GM12878 (cell line): Measurements from ENCODE around the gene KLHDC9. TPM values are rescaled to one million over a fixed set of nuclear protein-coding genes. Genes with fewer than 3 reads are reported as not detected.

Source experiments
- E2F8 ChIP-seq: fragments of 450-650 bp; IDR thresholded peaks from 2 replicates; pipeline ENCODE4 v1.6.1; 2018; ENCODE audit warnings: mild to moderate bottlenecking, low read depth, moderate library complexity; ENCODE audit not compliant: partially characterized antibody
- ELK1 ChIP-seq: IDR thresholded peaks from 2 replicates; pipeline ENCODE4 v1.6.1; 2012; ENCODE audit warnings: low read depth, low read length, improper control_type of control experiment
- EZH2 ChIP-seq: IDR thresholded peaks from 2 replicates; pipeline ENCODE4 v1.6.1; 2012; ENCODE audit warnings: low read depth, mild to moderate bottlenecking, control low read depth, inconsistent platforms, low read length, borderline replicate concordance; ENCODE audit not compliant: control insufficient read depth
- FOS ChIP-seq: IDR thresholded peaks from 3 replicates; pipeline ENCODE4 v1.6.1; 2011; ENCODE audit warnings: borderline replicate concordance; ENCODE audit not compliant: insufficient read length; ENCODE audit errors: extremely low read depth
- GATAD2B ChIP-seq: fragments of 450-650 bp; conservative IDR thresholded peaks from 2 replicates; pipeline ENCODE4 v1.6.1; 2017; ENCODE audit warnings: low read depth, mild to moderate bottlenecking, moderate library complexity
- HCFC1 ChIP-seq: fragments of 150-350 bp; IDR thresholded peaks from 2 replicates; pipeline ENCODE4 v1.6.1; 2014; ENCODE audit warnings: low read length
- HDGF ChIP-seq: fragments of 450-650 bp; IDR thresholded peaks from 2 replicates; pipeline ENCODE4 v1.6.1; 2016; ENCODE audit warnings: antibody characterized with exemption
- IRF5 ChIP-seq: fragments of 450-650 bp; IDR thresholded peaks from 2 replicates; pipeline ENCODE4 v1.6.1; 2017; ENCODE audit warnings: borderline replicate concordance
- MTA2 ChIP-seq: fragments of 450-650 bp; IDR thresholded peaks from 2 replicates; pipeline ENCODE4 v1.6.1; 2016; ENCODE audit warnings: low read depth, mild to moderate bottlenecking, moderate library complexity
- MTA3 ChIP-seq: IDR thresholded peaks from 2 replicates; pipeline ENCODE4 v1.6.1; 2012; ENCODE audit warnings: low read length, inconsistent platforms, borderline replicate concordance
- MYB ChIP-seq: fragments of 150-350 bp; IDR thresholded peaks from 2 replicates; pipeline ENCODE4 v1.6.1; 2014; ENCODE audit warnings: mild to moderate bottlenecking, low read depth, low read length, borderline replicate concordance
- NBN ChIP-seq: fragments of 450-650 bp; IDR thresholded peaks from 2 replicates; pipeline ENCODE4 v1.6.1; 2016
- SUPT20H ChIP-seq: IDR thresholded peaks from 2 replicates; pipeline ENCODE4 v1.6.1; 2011; ENCODE audit warnings: low read depth, mild to moderate bottlenecking, low read length, moderate library complexity, borderline replicate concordance; ENCODE audit not compliant: control insufficient read depth
- ZNF622 ChIP-seq: fragments of 450-650 bp; IDR thresholded peaks from 2 replicates; pipeline ENCODE4 v1.6.1; 2017; ENCODE audit warnings: mild to moderate bottlenecking, inconsistent platforms
- polyA plus RNA-seq, 11 experiments: library from polyadenylated mRNA; depleted of rRNA in 4 of 11; unstranded in 6 of 11; stranded (reverse) in 5 of 11; fragments of >200 nt; fragmentation: Nextera tagmentation in 4 of 11; fragmentation: Illumina TruSeq in 1 of 11; extraction: Ambion mirVana in 4 of 11; extraction: Trizol in 1 of 11; gene quantifications; 1 replicate in 1 of 11; 2 replicates in 10 of 11; pipeline versions ENCODE4 v1.2.1 to v1.2.3, GENCODE V29; 2011 to 2016; ENCODE audit warnings: inconsistent platforms in 2 of 11, missing spikeins in 2 of 11, low read depth in 1 of 11
- total RNA-seq, 4 experiments: library from RNA; depleted of rRNA in 3 of 4; stranded (reverse); fragments of >200 nt in 3 of 4; fragmentation: Illumina TruSeq in 1 of 4; extraction: Trizol in 1 of 4; gene quantifications; 2 replicates each; pipeline versions ENCODE4 v1.2.1 to v1.2.3, GENCODE V29; 2013 to 2021
- TF ChIP-seq, protein P1 (sequence below): fragments of 450-650 bp; IDR thresholded peaks from 2 replicates; pipeline ENCODE4 v1.6.1; 2017; ENCODE audit warnings: mild to moderate bottlenecking, moderate library complexity
- TF ChIP-seq, protein P2 (sequence below): fragments of 450-650 bp; formaldehyde crosslinking; IDR thresholded peaks from 2 replicates; pipeline ENCODE4 v1.4.0; 2022; ENCODE audit warnings: mild to moderate bottlenecking, moderate library complexity

KLHDC9 gene
- total and polyA plus RNA-seq, 10 of the 15 experiments (the other 5 are each of a cell fraction or from before 2014, with no cell fraction given) = 0.66 to 4.9 (median 2.6) TPM

GRCh38 chr1:161132410-161133219 lies 34.5 kb downstream of the KLHDC9 start, which contains the start of gene DEDD (continued):
- TF ChIP-seq, protein P1, sequence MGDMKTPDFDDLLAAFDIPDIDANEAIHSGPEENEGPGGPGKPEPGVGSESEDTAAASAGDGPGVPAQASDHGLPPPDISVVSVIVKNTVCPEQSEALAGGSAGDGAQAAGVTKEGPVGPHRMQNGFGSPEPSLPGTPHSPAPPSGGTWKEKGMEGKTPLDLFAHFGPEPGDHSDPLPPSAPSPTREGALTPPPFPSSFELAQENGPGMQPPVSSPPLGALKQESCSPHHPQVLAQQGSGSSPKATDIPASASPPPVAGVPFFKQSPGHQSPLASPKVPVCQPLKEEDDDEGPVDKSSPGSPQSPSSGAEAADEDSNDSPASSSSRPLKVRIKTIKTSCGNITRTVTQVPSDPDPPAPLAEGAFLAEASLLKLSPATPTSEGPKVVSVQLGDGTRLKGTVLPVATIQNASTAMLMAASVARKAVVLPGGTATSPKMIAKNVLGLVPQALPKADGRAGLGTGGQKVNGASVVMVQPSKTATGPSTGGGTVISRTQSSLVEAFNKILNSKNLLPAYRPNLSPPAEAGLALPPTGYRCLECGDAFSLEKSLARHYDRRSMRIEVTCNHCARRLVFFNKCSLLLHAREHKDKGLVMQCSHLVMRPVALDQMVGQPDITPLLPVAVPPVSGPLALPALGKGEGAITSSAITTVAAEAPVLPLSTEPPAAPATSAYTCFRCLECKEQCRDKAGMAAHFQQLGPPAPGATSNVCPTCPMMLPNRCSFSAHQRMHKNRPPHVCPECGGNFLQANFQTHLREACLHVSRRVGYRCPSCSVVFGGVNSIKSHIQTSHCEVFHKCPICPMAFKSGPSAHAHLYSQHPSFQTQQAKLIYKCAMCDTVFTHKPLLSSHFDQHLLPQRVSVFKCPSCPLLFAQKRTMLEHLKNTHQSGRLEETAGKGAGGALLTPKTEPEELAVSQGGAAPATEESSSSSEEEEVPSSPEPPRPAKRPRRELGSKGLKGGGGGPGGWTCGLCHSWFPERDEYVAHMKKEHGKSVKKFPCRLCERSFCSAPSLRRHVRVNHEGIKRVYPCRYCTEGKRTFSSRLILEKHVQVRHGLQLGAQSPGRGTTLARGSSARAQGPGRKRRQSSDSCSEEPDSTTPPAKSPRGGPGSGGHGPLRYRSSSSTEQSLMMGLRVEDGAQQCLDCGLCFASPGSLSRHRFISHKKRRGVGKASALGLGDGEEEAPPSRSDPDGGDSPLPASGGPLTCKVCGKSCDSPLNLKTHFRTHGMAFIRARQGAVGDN = peak; percentile 79
- TF ChIP-seq MYB (no peak), IRF5 (no peak), SUPT20H (no peak), GATAD2B (peak; percentile 72; the same call in 1 of the 2 replicates), ELK1 (no peak), E2F8 (no peak), NBN (peak; percentile 33), EZH2 (no peak), HDGF (no peak; the same call in 1 of the 2 replicates), MTA2 (peak; percentile 54; the same call in 1 of the 2 replicates), HCFC1 (peak; percentile 92), ZNF622 (no peak), FOS (no peak), MTA3 (no peak)
- TF ChIP-seq, protein P2, sequence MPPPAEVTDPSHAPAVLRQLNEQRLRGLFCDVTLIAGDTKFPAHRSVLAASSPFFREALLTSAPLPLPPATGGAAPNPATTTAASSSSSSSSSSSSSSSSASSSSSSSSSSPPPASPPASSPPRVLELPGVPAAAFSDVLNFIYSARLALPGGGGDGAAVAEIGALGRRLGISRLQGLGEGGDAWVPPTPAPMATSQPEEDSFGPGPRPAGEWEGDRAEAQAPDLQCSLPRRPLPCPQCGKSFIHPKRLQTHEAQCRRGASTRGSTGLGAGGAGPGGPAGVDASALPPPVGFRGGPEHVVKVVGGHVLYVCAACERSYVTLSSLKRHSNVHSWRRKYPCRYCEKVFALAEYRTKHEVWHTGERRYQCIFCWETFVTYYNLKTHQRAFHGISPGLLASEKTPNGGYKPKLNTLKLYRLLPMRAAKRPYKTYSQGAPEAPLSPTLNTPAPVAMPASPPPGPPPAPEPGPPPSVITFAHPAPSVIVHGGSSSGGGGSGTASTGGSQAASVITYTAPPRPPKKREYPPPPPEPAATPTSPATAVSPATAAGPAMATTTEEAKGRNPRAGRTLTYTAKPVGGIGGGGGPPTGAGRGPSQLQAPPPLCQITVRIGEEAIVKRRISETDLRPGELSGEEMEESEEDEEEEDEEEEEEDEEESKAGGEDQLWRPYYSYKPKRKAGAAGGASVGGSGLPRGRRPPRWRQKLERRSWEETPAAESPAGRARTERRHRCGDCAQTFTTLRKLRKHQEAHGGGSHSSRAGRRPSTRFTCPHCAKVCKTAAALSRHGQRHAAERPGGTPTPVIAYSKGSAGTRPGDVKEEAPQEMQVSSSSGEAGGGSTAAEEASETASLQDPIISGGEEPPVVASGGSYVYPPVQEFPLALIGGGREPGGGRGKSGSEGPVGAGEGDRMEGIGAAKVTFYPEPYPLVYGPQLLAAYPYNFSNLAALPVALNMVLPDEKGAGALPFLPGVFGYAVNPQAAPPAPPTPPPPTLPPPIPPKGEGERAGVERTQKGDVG (CRISPR knock-in tag) = no peak
